Activated CD4-positive, alpha-beta T cell treated with anti-CD3 and anti-CD28 coated beads, Interleukin-2, amount 10 ng/mL, durations not matched to agents 24 days and 14 days (primary cell): ENCODE measurements around the gene ATP6AP1. TPM values are rescaled to one million over a fixed set of nuclear protein-coding genes. Genes with fewer than 3 reads are reported as not detected.

Experiments
- DNase-seq: peaks from one replicate; pipeline ENCODE4 v3.0.0; 2022
- H3K27ac Mint-ChIP-seq: one replicate; pipeline ENCODE4 v1.8.0; 2022; ENCODE audit warnings: mild to moderate bottlenecking, mixed read lengths
- H3K27me3 Mint-ChIP-seq: one replicate; pipeline ENCODE4 v1.8.0; 2022; ENCODE audit warnings: mixed read lengths
- H3K36me3 Mint-ChIP-seq: one replicate; pipeline ENCODE4 v1.8.0; 2022; ENCODE audit warnings: low read depth, mild to moderate bottlenecking, mixed read lengths
- H3K4me1 Mint-ChIP-seq: one replicate; pipeline ENCODE4 v1.8.0; 2021; ENCODE audit warnings: mixed read lengths
- H3K4me3 Mint-ChIP-seq: one replicate; pipeline ENCODE4 v1.8.0; 2022; ENCODE audit warnings: mild to moderate bottlenecking, moderate library complexity, mixed read lengths
- H3K9me3 Mint-ChIP-seq: one replicate; pipeline ENCODE4 v1.8.0; 2021; ENCODE audit warnings: mixed read lengths
- intact Hi-C: fragments of 100-400 bp; cut with micrococcal nuclease; formaldehyde crosslinking; loops from one replicate; pipeline ENCODE4 v1.15.1; 2023
- total RNA-seq: library from RNA; stranded (reverse); gene quantifications from 2 replicates; pipeline ENCODE4 v1.2.3, GENCODE V29; 2022

The ATP6AP1 gene
- total RNA-seq, 1 donor from 2014 or later = 43.5 TPM

DNA sequence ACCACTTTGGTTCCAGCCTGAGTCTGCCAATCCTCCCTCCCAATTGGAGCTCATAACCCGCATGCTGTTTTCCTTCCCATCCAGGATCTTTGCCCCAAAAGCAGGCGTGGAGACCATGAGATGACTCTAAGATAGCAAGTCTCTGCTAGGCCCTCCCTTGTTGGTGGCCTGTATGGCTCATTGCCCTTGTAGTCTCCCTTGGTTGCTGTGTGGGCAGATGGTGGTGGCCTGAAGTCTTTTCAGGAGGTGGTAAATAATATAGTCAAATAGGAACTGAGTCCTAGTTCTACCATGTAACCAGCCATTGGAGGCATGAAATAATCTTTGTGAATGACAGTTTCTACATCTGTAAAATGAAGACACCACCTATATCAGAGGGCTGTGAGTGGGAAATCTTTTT lies 1.2 kb downstream of the ATP6AP1 start:
- H3K4me1 Mint-ChIP-seq = peaks cover 21% of the 10 kb centered on the region
- intact Hi-C loops = no loop called here
- DNase-seq = no peak

DNA sequence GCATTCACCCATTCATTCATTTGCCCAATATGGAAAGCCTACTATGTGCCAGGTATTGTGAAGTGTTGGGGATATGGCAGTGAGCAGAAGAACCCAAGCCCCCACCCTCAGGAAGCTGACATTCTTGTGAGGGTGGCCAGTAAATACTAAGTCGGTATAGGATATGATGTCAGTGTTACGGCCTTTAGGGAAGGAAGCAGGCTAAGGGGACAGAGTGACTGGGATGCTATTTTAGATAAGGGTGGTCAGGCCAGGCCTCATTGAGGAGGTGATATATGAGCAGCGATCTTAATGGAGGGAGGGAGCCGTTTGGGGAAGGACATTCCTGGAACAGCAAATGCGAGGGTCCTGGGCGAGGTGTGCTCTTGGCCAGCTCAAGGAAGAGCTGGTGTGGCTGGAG lies 2.0 kb downstream of the ATP6AP1 start:
- Mint-ChIP-seq H3K9me3 (no peaks in the 10 kb centered on the region), H3K27me3 (no peaks in the 10 kb centered on the region)
- intact Hi-C loops = no loop called here

More for the DNA sequence above, 1.2 kb downstream of the ATP6AP1 start:
- Mint-ChIP-seq H3K27me3 (no peaks in the 10 kb centered on the region), H3K36me3 (peaks cover 15% of the 10 kb centered on the region), H3K9me3 (no peaks in the 10 kb centered on the region), H3K27ac (peak overlapping the region; percentile 73), H3K4me3 (peak overlapping the region; percentile 84)

DNA sequence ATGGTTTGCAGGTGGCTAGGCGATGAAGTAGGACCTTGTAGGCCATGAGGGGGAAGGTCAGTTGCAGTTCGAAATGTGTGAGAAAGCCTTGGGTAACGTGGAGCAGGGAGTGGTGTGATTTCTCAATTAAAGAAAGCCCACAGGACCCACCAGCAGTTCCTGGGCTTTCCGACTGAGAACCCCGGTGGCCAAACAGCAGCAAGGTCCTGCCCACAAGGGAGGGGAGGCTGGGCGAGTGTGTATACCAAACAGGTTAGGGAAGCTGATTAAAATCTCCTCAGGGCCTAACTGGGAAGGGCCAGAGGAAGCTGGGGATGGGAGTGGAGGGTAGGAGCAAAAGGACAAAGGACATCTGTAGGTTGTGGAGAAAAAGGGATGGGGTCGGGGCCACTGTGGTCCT lies 2.4 kb downstream of the ATP6AP1 start:
- Mint-ChIP-seq H3K9me3 (no peaks in the 10 kb centered on the region), H3K4me1 (peaks cover 21% of the 10 kb centered on the region), H3K27me3 (no peaks in the 10 kb centered on the region), H3K27ac (peak overlapping the region; percentile 81), H3K36me3 (peaks cover 19% of the 10 kb centered on the region), H3K4me3 (no peak overlapping the region)
- intact Hi-C loops = no loop called here
- DNase-seq = no peak

More for the DNA sequence above, 2.0 kb downstream of the ATP6AP1 start:
- Mint-ChIP-seq H3K36me3 (peaks cover 15% of the 10 kb centered on the region), H3K4me1 (peaks cover 21% of the 10 kb centered on the region), H3K4me3 (no peak overlapping the region), H3K27ac (peak overlapping the region; percentile 81)
- no peak for DNase-seq

DNA sequence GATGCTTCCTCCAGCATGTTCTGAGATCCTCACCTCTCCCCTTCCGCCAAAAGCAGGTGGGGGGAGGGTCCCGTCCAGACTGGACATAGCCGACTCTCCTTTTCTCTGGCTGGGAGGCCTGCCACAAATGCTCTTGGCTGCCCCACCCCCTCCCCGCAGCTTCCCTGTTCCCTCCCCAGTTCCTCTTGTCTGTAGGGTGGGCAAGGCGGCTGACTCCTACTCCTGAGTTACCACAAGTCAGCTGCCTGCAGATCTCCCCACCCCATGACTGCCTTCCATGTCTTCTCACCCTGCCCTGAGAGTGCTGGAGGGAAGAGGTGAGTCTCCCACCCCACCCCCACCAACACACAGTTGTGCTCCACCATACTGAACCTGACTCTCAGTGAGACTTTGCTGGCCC lies 2.9 kb downstream of the ATP6AP1 start:
- intact Hi-C loops = no loop called here
- no peaks in the 10 kb centered on the region for H3K27me3 Mint-ChIP-seq
- H3K4me1 Mint-ChIP-seq = peaks cover 24% of the 10 kb centered on the region
- peak overlapping the region; percentile 32 for H3K4me3 Mint-ChIP-seq
- peak overlapping the region; percentile 20 for H3K27ac Mint-ChIP-seq
- H3K36me3 Mint-ChIP-seq = peaks cover 23% of the 10 kb centered on the region
- no peak for DNase-seq
- H3K9me3 Mint-ChIP-seq = no peaks in the 10 kb centered on the region

DNA sequence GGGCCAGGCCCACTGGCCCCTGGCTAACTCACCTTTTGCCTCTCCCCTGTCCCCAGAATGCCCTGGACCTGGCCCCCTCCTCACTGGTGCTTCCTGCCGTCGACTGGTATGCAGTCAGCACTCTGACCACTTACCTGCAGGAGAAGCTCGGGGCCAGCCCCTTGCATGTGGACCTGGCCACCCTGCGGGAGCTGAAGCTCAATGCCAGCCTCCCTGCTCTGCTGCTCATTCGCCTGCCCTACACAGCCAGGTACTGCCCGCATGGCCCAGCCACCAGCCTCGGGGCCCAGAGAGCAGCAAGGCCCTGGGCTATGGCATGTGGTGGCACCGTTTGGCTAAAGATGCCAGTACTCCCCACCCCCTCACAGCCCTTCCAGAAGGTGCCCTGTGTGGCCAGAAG lies 3.7 kb downstream of the ATP6AP1 start:
- peaks cover 24% of the 10 kb centered on the region for H3K36me3 Mint-ChIP-seq
- H3K27ac Mint-ChIP-seq = no peak overlapping the region
- no peak for DNase-seq
- intact Hi-C loops = no loop called here
- H3K4me3 Mint-ChIP-seq = no peak overlapping the region
- H3K9me3 Mint-ChIP-seq = no peaks in the 10 kb centered on the region
- H3K4me1 Mint-ChIP-seq = peaks cover 25% of the 10 kb centered on the region
- H3K27me3 Mint-ChIP-seq = no peaks in the 10 kb centered on the region

DNA sequence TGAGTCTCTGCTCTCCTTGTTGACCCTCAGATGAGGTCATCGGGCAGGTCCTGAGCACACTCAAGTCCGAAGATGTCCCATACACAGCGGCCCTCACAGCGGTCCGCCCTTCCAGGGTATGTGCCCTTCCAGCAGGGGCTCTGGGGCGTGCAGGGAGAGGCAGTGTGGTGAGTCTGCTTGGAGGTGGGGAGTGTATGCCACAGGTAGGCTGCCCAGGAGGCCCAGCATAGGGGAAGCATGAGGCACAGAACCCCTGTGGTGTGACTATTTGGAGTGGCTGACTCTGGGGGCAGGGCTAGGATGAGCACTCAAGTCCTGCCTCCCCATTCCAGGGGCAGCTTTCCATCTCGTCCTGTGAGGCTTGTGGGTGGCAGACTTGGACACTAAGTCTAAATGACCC lies 5.1 kb downstream of the ATP6AP1 start:
- H3K4me1 Mint-ChIP-seq = peaks cover 27% of the 10 kb centered on the region
- intact Hi-C loops = no loop called here
- H3K4me3 Mint-ChIP-seq = no peak overlapping the region
- H3K36me3 Mint-ChIP-seq = peaks cover 28% of the 10 kb centered on the region
- no peaks in the 10 kb centered on the region for H3K9me3 Mint-ChIP-seq
- no peaks in the 10 kb centered on the region for H3K27me3 Mint-ChIP-seq
- H3K27ac Mint-ChIP-seq = no peak overlapping the region
- no peak for DNase-seq

DNA sequence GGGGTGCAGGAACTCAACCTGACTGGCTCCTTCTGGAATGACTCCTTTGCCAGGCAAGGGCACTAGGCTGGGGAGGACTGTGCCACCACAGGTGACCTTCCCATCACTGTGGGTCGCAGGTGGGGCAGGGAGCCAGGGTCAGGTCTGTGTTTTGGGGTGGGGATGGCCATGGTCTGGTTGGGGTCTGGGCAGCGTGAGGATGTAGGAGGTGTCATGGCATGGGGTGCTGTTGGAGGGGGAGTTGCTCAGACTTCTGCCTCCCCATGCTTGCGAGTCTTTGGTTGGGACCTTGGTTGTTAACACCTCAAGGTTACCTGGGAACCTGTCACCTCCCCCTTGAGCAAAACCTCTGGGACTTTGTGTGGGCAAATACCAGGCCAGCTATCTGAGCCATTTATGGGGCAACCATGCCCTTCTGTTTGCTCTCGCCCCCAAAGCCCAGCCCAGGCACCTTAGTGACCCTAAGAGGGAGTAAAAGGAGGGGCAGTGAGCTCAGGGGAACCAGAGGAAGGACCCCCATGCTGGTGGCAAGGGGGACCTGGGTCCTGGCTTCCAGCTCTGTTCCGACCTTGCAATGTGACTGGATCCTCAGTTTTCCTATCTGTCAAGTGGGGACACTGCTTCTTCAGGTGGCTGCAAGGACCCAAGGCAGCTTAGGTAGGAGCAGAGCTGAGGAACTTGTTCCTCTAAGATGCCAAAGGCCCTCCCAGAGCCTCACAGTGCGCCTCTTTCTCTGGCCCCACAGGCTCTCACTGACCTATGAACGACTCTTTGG lies 6.1 kb downstream of the ATP6AP1 start:
- no peak for DNase-seq
- Mint-ChIP-seq H3K9me3 (no peaks in the 10 kb centered on the region), H3K4me3 (no peak overlapping the region), H3K4me1 (peaks cover 24% of the 10 kb centered on the region), H3K36me3 (peaks cover 30% of the 10 kb centered on the region), H3K27me3 (no peaks in the 10 kb centered on the region), H3K27ac (no peak overlapping the region)
- intact Hi-C loops = loop anchor here (5.0 kb wide), 2 partner anchors 37 to 58 kb away; partner anchors contain the start of genes RPL10 and SLC10A3

DNA sequence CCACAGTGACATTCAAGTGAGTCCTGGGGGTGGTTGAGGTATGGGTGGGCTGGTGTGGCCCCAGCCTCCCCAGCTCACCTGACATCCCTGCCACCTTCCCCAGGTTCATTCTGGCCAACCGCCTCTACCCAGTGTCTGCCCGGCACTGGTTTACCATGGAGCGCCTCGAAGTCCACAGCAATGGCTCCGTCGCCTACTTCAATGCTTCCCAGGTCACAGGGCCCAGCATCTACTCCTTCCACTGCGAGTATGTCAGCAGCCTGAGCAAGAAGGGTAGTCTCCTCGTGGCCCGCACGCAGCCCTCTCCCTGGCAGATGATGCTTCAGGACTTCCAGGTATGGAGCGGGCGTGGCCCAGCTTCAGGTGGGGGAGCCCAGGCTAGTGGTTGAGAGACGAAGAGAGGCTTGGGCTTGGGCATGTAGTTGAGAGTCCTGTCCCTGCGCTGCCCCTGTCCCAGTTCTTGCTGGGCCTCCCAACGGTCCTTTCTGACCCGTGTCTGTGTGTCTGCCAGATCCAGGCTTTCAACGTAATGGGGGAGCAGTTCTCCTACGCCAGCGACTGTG lies 6.8 kb downstream of the ATP6AP1 start:
- peaks cover 20% of the 10 kb centered on the region for H3K4me1 Mint-ChIP-seq
- H3K36me3 Mint-ChIP-seq = peaks cover 33% of the 10 kb centered on the region
- no peaks in the 10 kb centered on the region for H3K27me3 Mint-ChIP-seq
- no peaks in the 10 kb centered on the region for H3K9me3 Mint-ChIP-seq
- H3K4me3 Mint-ChIP-seq = no peak overlapping the region
- H3K27ac Mint-ChIP-seq = no peak overlapping the region
- DNase-seq = no peak
- intact Hi-C loops = loop anchor here (5.0 kb wide), 2 partner anchors 38 to 57 kb away; partner anchors contain the start of genes RPL10 and SLC10A3

DNA sequence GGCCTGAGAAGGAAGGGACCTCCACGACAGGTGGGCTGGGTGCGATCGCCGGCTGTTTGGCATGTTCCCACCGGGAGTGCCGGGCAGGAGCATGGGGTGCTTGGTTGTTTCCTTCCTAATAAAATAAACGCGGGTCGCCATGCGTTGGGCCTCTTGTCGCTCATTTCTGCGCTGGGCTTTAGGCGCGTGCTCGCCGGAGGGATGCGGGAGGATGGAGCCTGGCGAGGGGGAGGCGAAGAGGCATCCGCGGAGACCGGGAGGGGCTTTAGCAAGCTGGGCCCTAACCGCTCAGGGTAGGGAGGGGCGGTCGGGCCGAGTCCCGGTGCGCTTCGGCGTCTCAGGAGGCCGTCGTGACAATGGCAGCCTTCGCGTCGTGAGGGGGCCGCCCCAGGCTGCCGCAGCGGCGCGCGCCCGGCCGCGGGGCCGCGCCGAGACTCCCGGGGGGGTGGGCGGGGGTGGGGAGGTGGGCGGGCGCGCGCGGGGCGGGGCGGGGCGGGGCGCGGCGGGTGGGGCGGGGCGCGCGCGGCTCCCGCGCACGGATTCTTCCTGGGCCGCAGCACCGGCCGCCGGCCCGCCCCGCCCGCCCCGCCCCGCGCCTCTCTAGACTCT lies 8.0 kb downstream of the ATP6AP1 start:
- DNase-seq = peak; percentile 84
- Mint-ChIP-seq H3K4me3 (peak overlapping the region; percentile 85), H3K9me3 (no peaks in the 10 kb centered on the region), H3K4me1 (peaks cover 15% of the 10 kb centered on the region), H3K36me3 (peaks cover 35% of the 10 kb centered on the region), H3K27ac (peak overlapping the region; percentile 92), H3K27me3 (no peaks in the 10 kb centered on the region)
- intact Hi-C loops = loop anchor here (5.0 kb wide), 2 partner anchors 39 to 56 kb away; partner anchors contain the start of genes RPL10 and SLC10A3

DNA sequence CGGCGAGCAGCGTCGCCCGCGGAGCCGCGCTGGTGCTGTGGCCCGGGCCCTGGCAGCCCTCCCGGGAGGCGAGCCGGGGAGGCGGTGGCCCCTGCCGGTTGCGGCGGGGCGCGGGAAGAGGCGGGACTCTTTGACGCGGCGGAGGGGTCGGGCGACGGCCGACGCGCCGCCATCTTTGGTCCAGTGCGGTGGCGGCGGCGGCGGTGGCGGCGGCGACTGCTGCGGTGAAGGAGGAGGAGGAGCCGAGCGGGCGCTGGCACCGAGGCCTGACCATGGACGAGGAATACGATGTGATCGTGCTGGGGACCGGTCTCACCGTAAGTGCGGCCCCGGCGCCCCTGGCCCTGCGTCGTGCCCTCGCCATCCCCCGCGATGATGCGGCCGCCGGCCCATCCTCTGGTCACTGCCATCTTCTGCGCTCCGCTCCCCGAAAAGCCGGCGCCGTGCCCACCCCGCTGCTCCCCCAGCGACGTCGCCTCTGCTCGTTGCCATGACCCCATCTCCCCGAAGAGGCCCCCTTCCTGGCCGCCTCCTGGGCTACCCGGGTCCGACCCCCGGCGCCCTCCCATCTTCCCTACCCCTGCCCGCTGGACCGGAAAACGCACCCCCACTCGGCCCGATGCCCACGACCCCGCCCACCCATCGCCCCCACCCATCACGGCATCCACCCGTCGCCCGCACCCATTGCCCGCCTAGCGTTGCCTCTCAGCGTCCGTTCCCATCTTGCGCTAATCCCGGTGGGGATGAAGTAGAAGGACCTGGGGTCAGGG lies 8.7 kb downstream of the ATP6AP1 start, which contains the start of gene GDI1:
GDI1 (plus strand) TSS at position 172 of the 770 bp plus-strand sequence; CDS start at position 273, 101 bp downstream.
- Mint-ChIP-seq H3K4me1 (peaks cover 15% of the 10 kb centered on the region), H3K27me3 (no peaks in the 10 kb centered on the region), H3K9me3 (no peaks in the 10 kb centered on the region), H3K36me3 (peaks cover 39% of the 10 kb centered on the region), H3K27ac (peak within 1 kb of the TSS; percentile 92), H3K4me3 (peak within 1 kb of the TSS; percentile 89)
- intact Hi-C loops = loop anchor here (5.0 kb wide), 2 partner anchors 40 to 55 kb away; partner anchors contain the start of genes RPL10 and SLC10A3
- peak; percentile 89 for DNase-seq

DNA sequence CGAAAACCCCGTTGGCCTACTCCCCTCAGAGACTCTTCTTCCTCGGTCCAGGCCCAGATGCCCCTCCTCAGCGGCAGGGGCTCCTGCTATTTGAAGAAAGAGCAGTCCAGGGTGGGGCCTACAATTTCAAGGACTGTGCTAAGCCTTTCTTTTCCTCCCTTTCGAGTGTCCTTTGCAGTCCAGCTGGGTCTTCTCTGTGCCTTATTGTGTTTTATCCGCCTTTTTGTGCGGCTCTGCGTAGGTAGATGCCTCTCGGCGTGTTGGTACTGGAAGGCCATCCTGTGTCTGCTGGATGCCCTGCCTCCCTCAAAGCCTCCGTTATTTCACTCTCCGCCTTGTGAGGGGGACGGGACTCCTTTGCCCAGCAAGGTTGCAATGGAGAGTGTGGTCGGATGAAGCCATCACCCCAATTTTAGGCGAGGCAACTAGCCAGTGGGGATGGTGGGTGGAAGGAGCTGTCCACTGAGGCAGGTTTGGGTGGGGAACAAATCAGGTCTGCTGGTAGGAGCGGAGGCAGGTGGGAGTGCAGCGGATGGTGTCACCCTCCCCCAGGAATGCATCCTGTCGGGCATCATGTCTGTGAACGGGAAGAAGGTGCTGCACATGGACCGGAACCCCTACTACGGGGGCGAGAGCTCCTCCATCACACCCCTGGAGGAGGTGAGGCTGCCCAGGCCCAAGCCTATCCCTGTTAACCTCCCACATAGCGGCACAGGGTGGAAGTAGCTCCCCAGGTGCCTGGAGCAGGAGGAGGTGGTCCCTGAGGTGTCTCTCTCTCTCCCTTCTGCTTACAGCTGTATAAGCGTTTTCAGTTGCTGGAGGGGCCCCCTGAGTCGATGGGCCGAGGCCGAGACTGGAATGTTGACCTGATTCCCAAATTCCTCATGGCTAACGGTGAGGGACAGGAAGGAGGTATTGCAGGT lies 9.8 kb downstream of the ATP6AP1 start:
- intact Hi-C loops = loop anchor here (5.0 kb wide), 2 partner anchors 41 to 54 kb away; partner anchors contain the start of genes RPL10 and SLC10A3
- Mint-ChIP-seq H3K27ac (peak overlapping the region; percentile 82), H3K4me3 (peak overlapping the region; percentile 89), H3K4me1 (peaks cover 15% of the 10 kb centered on the region), H3K27me3 (no peaks in the 10 kb centered on the region), H3K9me3 (no peaks in the 10 kb centered on the region), H3K36me3 (peaks cover 35% of the 10 kb centered on the region)
- no peak for DNase-seq

DNA sequence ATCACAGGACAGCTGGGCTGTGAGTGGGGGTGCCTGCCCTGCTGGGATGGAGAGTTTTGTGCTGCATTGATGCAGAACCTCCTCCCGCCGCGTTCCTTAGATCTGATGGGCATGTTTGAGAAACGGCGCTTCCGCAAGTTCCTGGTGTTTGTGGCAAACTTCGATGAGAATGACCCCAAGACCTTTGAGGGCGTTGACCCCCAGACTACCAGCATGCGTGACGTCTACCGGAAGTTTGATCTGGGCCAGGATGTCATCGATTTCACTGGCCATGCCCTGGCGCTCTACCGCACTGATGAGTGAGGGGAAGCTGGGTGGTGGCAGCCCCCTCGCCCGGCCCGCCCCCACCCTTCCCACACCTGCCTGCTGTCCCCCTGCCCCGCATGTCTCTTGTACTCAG lies 11.4 kb downstream of the ATP6AP1 start:
- H3K9me3 Mint-ChIP-seq = no peaks in the 10 kb centered on the region
- H3K36me3 Mint-ChIP-seq = peaks cover 28% of the 10 kb centered on the region
- H3K27me3 Mint-ChIP-seq = no peaks in the 10 kb centered on the region
- H3K4me3 Mint-ChIP-seq = no peak overlapping the region
- intact Hi-C loops = loop anchor here (5.0 kb wide), 3 partner anchors 37 to 52 kb away; partner anchors contain the start of genes LAGE3, RPL10 and SLC10A3
- no peak overlapping the region for H3K27ac Mint-ChIP-seq
- no peak for DNase-seq
- H3K4me1 Mint-ChIP-seq = peaks cover 18% of the 10 kb centered on the region
